HEK293 (cell line): Measurements from ENCODE around the gene ZBTB25.

Source experiments
- CTCF ChIA-PET: fragments of 350-600 bp; formaldehyde crosslinking; extraction: SDS; loops from one replicate; lab custom pipeline; 2021; ENCODE audit warnings: antibody characterized with exemption; lab: Yijun Ruan, JAX
- POLR2A ChIA-PET: fragments of 300-600 bp; formaldehyde crosslinking; extraction: SDS; loops from one replicate; lab custom pipeline; 2020; ENCODE audit warnings: antibody characterized with exemption, inconsistent platforms; lab: Yijun Ruan, JAX
- H3K27ac ChIP-seq: fragments of 200-500 bp; sonication (Bioruptor generic); 2 replicates; pipeline ENCODE4 v1.5.1; 2014; ENCODE audit warnings: low read depth, low read length, control low read depth, inconsistent platforms; ENCODE audit errors: extremely low read depth
- H3K36me3 ChIP-seq, 2 experiments: fragments of 200-500 bp in 1 of 2; sonication (Bioruptor generic) in 1 of 2; 1 replicate in 1 of 2; 2 replicates in 1 of 2; pipeline ENCODE4 v1.5.1; 2014 to 2017; ENCODE audit warnings: inconsistent platforms in 2 of 2, low read length in 2 of 2; ENCODE audit not compliant: control insufficient read depth in 2 of 2, insufficient read depth in 1 of 2
- H3K4me1 ChIP-seq: fragments of 200-500 bp; sonication (Bioruptor generic); 2 replicates; pipeline ENCODE4 v1.5.1; 2014; ENCODE audit warnings: mild to moderate bottlenecking, low read length, inconsistent platforms; ENCODE audit not compliant: control insufficient read depth, insufficient read depth
- H3K4me3 ChIP-seq: 2 replicates; pipeline ENCODE4 v1.5.1; 2011; ENCODE audit warnings: low read depth, mild to moderate bottlenecking, control low read depth, low read length, moderate library complexity
- H3K9me3 ChIP-seq: fragments of 200-500 bp; sonication (Bioruptor generic); 2 replicates; pipeline ENCODE4 v1.5.1; 2014; ENCODE audit warnings: low read depth, low read length, inconsistent platforms; ENCODE audit not compliant: control insufficient read depth, insufficient read depth
- BCL11B ChIP-seq: fragments of 450-650 bp; formaldehyde crosslinking; IDR thresholded peaks from 2 replicates; pipeline ENCODE4 v1.5.1; 2016; ENCODE audit warnings: low read depth, missing biosample characterization, missing genetic modification characterization
- FEZF1 ChIP-seq: fragments of 450-650 bp; formaldehyde crosslinking; IDR thresholded peaks from 2 replicates; pipeline ENCODE4 v1.5.1; 2016; ENCODE audit warnings: missing biosample characterization, missing genetic modification characterization
- KLF10 ChIP-seq: fragments of 450-650 bp; IDR thresholded peaks from 2 replicates; pipeline ENCODE4 v1.5.1; 2018; ENCODE audit warnings: missing biosample characterization, mild to moderate bottlenecking, missing genetic modification characterization
- KLF8 ChIP-seq: fragments of 450-650 bp; formaldehyde crosslinking; IDR thresholded peaks from 2 replicates; pipeline ENCODE4 v1.5.1; 2016; ENCODE audit warnings: missing biosample characterization, missing genetic modification characterization
- REPIN1 ChIP-seq: fragments of 450-650 bp; formaldehyde crosslinking; IDR thresholded peaks from 2 replicates; pipeline ENCODE4 v1.5.1; 2017; ENCODE audit warnings: missing biosample characterization, missing genetic modification characterization, low read depth
- SALL2 ChIP-seq: fragments of 450-650 bp; formaldehyde crosslinking; IDR thresholded peaks from 2 replicates; pipeline ENCODE4 v1.5.0; 2017; ENCODE audit warnings: missing biosample characterization, mild to moderate bottlenecking, missing genetic modification characterization, borderline replicate concordance
- SP7 ChIP-seq: fragments of 450-650 bp; formaldehyde crosslinking; IDR thresholded peaks from 2 replicates; pipeline ENCODE4 v1.5.1; 2016; ENCODE audit warnings: missing biosample characterization, missing genetic modification characterization
- ZBTB8A ChIP-seq: fragments of 450-650 bp; formaldehyde crosslinking; IDR thresholded peaks from 2 replicates; pipeline ENCODE4 v1.5.1; 2016; ENCODE audit warnings: missing biosample characterization, missing genetic modification characterization
- ZNF114 ChIP-seq: fragments of 450-650 bp; formaldehyde crosslinking; IDR thresholded peaks from 2 replicates; pipeline ENCODE4 v1.5.0; 2017; ENCODE audit warnings: missing biosample characterization, missing genetic modification characterization
- ZNF2 ChIP-seq: fragments of 450-650 bp; formaldehyde crosslinking; IDR thresholded peaks from 2 replicates; pipeline ENCODE4 v1.5.1; 2016; ENCODE audit warnings: missing biosample characterization, missing genetic modification characterization
- ZNF341 ChIP-seq: fragments of 450-650 bp; formaldehyde crosslinking; IDR thresholded peaks from 2 replicates; pipeline ENCODE4; 2016; ENCODE audit warnings: low read depth, missing biosample characterization, missing genetic modification characterization
- ZNF366 ChIP-seq: fragments of 450-650 bp; formaldehyde crosslinking; conservative IDR thresholded peaks from 2 replicates; pipeline ENCODE4 v1.5.1; 2016; ENCODE audit warnings: missing biosample characterization, missing genetic modification characterization
- ZNF404 ChIP-seq: fragments of 450-650 bp; formaldehyde crosslinking; IDR thresholded peaks from 2 replicates; pipeline ENCODE4 v1.5.1; 2017; ENCODE audit warnings: missing biosample characterization, missing genetic modification characterization
- ZNF426 ChIP-seq: fragments of 450-650 bp; formaldehyde crosslinking; IDR thresholded peaks from 2 replicates; pipeline ENCODE4 v1.5.1; 2017; ENCODE audit warnings: missing biosample characterization, missing genetic modification characterization, mild to moderate bottlenecking, inconsistent platforms, moderate library complexity
- ZNF560 ChIP-seq: fragments of 450-650 bp; formaldehyde crosslinking; IDR thresholded peaks from 2 replicates; pipeline ENCODE4 v1.5.1; 2017; ENCODE audit warnings: missing biosample characterization, missing genetic modification characterization, borderline replicate concordance
- ZNF747 ChIP-seq: fragments of 450-650 bp; formaldehyde crosslinking; IDR thresholded peaks from 2 replicates; pipeline ENCODE4 v1.5.1; 2016; ENCODE audit warnings: missing biosample characterization, missing genetic modification characterization
- ZSCAN30 ChIP-seq: fragments of 450-650 bp; IDR thresholded peaks from 2 replicates; pipeline ENCODE4 v1.5.1; 2018; ENCODE audit warnings: missing biosample characterization, mild to moderate bottlenecking, missing genetic modification characterization, moderate library complexity
- TF ChIP-seq, protein P1 (sequence below): fragments of 450-650 bp; formaldehyde crosslinking; IDR thresholded peaks from 2 replicates; pipeline ENCODE4 v1.5.1; 2016; ENCODE audit warnings: missing biosample characterization, missing genetic modification characterization
- TF ChIP-seq, protein P2 (sequence below): fragments of 450-650 bp; formaldehyde crosslinking; IDR thresholded peaks from 2 replicates; pipeline ENCODE4 v1.5.1; 2016; ENCODE audit warnings: missing biosample characterization, missing genetic modification characterization
- TF ChIP-seq, protein P3 (sequence below): fragments of 450-650 bp; formaldehyde crosslinking; IDR thresholded peaks from 2 replicates; pipeline ENCODE4 v1.5.1; 2016; ENCODE audit warnings: missing biosample characterization, missing genetic modification characterization
- TF ChIP-seq, protein P4 (sequence below): fragments of 450-650 bp; formaldehyde crosslinking; IDR thresholded peaks from 2 replicates; pipeline ENCODE4 v1.5.1; 2016; ENCODE audit warnings: missing biosample characterization, missing genetic modification characterization
- TF ChIP-seq, protein P5 (sequence below): fragments of 450-650 bp; formaldehyde crosslinking; IDR thresholded peaks from 2 replicates; pipeline ENCODE4 v1.5.1; 2017; ENCODE audit warnings: missing biosample characterization, missing genetic modification characterization
- TF ChIP-seq, protein P6 (sequence below): fragments of 450-650 bp; formaldehyde crosslinking; IDR thresholded peaks from 2 replicates; pipeline ENCODE4 v1.5.1; 2016; ENCODE audit warnings: missing biosample characterization, missing genetic modification characterization

Gene ZBTB25

DNA sequence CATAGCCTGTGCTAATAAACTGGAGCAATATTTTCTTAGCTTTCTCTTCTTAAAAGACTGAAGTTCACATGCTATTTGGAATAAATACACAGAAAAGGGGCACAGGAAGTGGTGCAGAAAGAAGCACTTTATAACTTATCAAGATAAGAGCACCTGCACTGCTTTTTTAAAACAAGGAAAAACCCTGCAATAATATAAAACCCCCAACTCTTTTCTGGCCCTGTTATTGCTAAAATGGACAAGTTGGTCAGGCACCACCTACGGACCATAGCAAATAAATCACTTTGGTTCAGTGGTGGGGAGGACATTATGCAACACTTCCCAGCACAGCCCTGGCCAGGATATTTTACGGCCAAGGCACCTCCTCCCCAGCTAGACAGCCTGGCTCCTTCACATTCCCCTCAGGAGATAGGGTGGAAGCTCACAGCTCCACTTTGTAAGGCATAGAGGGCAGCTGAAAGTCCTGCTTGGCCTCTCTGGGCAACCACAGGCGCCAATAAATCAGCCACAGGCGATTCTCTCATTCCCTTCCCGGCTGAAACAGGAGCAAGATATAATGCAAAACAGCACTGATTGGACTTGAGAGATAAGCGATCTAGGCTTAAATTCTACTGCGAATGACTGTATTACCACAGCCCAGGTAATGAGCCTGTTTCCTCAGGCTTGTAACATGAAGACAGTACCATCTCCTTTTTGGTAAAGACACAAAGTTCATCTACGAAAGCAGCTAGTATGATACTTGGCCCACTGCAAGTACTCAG lies 2.0 kb downstream of the ZBTB25 start:
- H3K27ac ChIP-seq, result peak overlapping the region; percentile 99
- peaks cover 7 to 11% of the 10 kb centered on the region in 2 experiments; a peak in 2 of 3 replicates for H3K36me3 ChIP-seq
- ChIA-PET CTCF (interaction anchor here (0.6 to 1.3 kb wide), 4 partner anchors 9 to 135 kb away, joined by 3 to 4 read pairs (median 3); no protein-coding TSS in a partner anchor), POLR2A (interaction anchor here (1.2 to 5.2 kb wide), 6 partner anchors 9 to 163 kb away, joined by 3 to 54 read pairs (median 4); partner anchors contain the start of genes HSPA2 and MTHFD1)
- peak overlapping the region; percentile 8 for H3K4me3 ChIP-seq
- H3K4me1 ChIP-seq, result peaks cover 20% of the 10 kb centered on the region
- H3K9me3 ChIP-seq, result no peaks in the 10 kb centered on the region
- TF ChIP-seq ZNF426 (no peak), ZNF2 (tag by site-specific recombination) (no peak), KLF10 (tag by site-specific recombination) (no peak), ZNF114 (no peak), ZNF560 (tag by site-specific recombination) (no peak), ZNF341 (peak; percentile 96), REPIN1 (tag by site-specific recombination) (no peak), ZNF366 (0 out of 2 replicates have a peak, but pooled peaks have one; percentile 30), ZSCAN30 (tag by site-specific recombination) (0 out of 2 replicates have a peak, but pooled peaks have one; percentile 16), ZNF747 (tag by site-specific recombination) (no peak), KLF8 (tag by site-specific recombination) (no peak), BCL11B (tag by site-specific recombination) (no peak), ZNF404 (tag by site-specific recombination) (no peak), SALL2 (no peak), FEZF1 (tag by site-specific recombination) (no peak), ZBTB8A (peak; percentile 27; the same call in 1 of the 2 replicates), SP7 (tag by site-specific recombination) (peak; percentile 76)
- TF ChIP-seq, protein P1, sequence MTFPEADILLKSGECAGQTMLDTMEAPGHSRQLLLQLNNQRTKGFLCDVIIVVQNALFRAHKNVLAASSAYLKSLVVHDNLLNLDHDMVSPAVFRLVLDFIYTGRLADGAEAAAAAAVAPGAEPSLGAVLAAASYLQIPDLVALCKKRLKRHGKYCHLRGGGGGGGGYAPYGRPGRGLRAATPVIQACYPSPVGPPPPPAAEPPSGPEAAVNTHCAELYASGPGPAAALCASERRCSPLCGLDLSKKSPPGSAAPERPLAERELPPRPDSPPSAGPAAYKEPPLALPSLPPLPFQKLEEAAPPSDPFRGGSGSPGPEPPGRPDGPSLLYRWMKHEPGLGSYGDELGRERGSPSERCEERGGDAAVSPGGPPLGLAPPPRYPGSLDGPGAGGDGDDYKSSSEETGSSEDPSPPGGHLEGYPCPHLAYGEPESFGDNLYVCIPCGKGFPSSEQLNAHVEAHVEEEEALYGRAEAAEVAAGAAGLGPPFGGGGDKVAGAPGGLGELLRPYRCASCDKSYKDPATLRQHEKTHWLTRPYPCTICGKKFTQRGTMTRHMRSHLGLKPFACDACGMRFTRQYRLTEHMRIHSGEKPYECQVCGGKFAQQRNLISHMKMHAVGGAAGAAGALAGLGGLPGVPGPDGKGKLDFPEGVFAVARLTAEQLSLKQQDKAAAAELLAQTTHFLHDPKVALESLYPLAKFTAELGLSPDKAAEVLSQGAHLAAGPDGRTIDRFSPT (tag by site-specific recombination), result peak; percentile 23; the same call in 1 of the 2 replicates
- TF ChIP-seq, protein P2, sequence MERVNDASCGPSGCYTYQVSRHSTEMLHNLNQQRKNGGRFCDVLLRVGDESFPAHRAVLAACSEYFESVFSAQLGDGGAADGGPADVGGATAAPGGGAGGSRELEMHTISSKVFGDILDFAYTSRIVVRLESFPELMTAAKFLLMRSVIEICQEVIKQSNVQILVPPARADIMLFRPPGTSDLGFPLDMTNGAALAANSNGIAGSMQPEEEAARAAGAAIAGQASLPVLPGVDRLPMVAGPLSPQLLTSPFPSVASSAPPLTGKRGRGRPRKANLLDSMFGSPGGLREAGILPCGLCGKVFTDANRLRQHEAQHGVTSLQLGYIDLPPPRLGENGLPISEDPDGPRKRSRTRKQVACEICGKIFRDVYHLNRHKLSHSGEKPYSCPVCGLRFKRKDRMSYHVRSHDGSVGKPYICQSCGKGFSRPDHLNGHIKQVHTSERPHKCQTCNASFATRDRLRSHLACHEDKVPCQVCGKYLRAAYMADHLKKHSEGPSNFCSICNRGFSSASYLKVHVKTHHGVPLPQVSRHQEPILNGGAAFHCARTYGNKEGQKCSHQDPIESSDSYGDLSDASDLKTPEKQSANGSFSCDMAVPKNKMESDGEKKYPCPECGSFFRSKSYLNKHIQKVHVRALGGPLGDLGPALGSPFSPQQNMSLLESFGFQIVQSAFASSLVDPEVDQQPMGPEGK, result peak; percentile 57; the same call in 1 of the 2 replicates
- TF ChIP-seq, protein P3, sequence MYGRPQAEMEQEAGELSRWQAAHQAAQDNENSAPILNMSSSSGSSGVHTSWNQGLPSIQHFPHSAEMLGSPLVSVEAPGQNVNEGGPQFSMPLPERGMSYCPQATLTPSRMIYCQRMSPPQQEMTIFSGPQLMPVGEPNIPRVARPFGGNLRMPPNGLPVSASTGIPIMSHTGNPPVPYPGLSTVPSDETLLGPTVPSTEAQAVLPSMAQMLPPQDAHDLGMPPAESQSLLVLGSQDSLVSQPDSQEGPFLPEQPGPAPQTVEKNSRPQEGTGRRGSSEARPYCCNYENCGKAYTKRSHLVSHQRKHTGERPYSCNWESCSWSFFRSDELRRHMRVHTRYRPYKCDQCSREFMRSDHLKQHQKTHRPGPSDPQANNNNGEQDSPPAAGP, result no peak
- TF ChIP-seq, protein P4, sequence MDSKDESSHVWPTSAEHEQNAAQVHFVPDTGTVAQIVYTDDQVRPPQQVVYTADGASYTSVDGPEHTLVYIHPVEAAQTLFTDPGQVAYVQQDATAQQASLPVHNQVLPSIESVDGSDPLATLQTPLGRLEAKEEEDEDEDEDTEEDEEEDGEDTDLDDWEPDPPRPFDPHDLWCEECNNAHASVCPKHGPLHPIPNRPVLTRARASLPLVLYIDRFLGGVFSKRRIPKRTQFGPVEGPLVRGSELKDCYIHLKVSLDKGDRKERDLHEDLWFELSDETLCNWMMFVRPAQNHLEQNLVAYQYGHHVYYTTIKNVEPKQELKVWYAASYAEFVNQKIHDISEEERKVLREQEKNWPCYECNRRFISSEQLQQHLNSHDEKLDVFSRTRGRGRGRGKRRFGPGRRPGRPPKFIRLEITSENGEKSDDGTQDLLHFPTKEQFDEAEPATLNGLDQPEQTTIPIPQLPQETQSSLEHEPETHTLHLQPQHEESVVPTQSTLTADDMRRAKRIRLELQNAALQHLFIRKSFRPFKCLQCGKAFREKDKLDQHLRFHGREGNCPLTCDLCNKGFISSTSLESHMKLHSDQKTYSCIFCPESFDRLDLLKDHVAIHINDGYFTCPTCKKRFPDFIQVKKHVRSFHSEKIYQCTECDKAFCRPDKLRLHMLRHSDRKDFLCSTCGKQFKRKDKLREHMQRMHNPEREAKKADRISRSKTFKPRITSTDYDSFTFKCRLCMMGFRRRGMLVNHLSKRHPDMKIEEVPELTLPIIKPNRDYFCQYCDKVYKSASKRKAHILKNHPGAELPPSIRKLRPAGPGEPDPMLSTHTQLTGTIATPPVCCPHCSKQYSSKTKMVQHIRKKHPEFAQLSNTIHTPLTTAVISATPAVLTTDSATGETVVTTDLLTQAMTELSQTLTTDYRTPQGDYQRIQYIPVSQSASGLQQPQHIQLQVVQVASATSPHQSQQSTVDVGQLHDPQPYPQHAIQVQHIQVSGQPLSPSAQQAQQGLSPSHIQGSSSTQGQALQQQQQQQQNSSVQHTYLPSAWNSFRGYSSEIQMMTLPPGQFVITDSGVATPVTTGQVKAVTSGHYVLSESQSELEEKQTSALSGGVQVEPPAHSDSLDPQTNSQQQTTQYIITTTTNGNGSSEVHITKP, result 0 out of 2 replicates have a peak, but pooled peaks have one; percentile 15
- TF ChIP-seq, protein P5, sequence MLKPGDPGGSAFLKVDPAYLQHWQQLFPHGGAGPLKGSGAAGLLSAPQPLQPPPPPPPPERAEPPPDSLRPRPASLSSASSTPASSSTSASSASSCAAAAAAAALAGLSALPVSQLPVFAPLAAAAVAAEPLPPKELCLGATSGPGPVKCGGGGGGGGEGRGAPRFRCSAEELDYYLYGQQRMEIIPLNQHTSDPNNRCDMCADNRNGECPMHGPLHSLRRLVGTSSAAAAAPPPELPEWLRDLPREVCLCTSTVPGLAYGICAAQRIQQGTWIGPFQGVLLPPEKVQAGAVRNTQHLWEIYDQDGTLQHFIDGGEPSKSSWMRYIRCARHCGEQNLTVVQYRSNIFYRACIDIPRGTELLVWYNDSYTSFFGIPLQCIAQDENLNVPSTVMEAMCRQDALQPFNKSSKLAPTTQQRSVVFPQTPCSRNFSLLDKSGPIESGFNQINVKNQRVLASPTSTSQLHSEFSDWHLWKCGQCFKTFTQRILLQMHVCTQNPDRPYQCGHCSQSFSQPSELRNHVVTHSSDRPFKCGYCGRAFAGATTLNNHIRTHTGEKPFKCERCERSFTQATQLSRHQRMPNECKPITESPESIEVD (tag by site-specific recombination), result no peak; the same call in 1 of the 2 replicates
- TF ChIP-seq, protein P6, sequence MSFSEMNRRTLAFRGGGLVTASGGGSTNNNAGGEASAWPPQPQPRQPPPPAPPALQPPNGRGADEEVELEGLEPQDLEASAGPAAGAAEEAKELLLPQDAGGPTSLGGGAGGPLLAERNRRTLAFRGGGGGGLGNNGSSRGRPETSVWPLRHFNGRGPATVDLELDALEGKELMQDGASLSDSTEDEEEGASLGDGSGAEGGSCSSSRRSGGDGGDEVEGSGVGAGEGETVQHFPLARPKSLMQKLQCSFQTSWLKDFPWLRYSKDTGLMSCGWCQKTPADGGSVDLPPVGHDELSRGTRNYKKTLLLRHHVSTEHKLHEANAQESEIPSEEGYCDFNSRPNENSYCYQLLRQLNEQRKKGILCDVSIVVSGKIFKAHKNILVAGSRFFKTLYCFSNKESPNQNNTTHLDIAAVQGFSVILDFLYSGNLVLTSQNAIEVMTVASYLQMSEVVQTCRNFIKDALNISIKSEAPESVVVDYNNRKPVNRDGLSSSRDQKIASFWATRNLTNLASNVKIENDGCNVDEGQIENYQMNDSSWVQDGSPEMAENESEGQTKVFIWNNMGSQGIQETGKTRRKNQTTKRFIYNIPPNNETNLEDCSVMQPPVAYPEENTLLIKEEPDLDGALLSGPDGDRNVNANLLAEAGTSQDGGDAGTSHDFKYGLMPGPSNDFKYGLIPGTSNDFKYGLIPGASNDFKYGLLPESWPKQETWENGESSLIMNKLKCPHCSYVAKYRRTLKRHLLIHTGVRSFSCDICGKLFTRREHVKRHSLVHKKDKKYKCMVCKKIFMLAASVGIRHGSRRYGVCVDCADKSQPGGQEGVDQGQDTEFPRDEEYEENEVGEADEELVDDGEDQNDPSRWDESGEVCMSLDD, result no peak
